WTC11 (cell line): Measurements from ENCODE around the gene DNM3.

ENCODE experiments used
- CTCF ChIP-seq: fragments of 200-600 bp; IDR thresholded peaks from 2 replicates; pipeline ENCODE4 v1.8.0; 2022; ENCODE audit warnings: antibody characterized with exemption
- FOXP1 ChIP-seq: sonication (generic); formaldehyde crosslinking; IDR thresholded peaks from 2 replicates; pipeline ENCODE4 v1.8.0; 2022; ENCODE audit warnings: missing genetic modification reagents, mild to moderate bottlenecking, moderate library complexity, borderline replicate concordance

- TF ChIP-seq CTCF: no peak
- TF ChIP-seq FOXP1 (CRISPR knock-in tag): no peak
These were observed 14.1 kb downstream of the DNM3 start for GRCh38 chr1:171855381-171855780.
